Endothelial cell of umbilical vein (primary cell): Measurements from ENCODE around the gene SORCS2. TPM values are rescaled to one million over a fixed set of nuclear protein-coding genes. Genes with fewer than 3 reads are reported as not detected.

Experiments
- BruUV-seq: library from RNA; stranded (reverse); fragments of 400-500 nt; replicated peaks from 2 replicates; lab custom pipeline; 2021; lab: Mats Ljungman, UMichigan
- CTCF ChIA-PET: fragments of 300-600, 350-600 bp; sonication (Branson Sonifier 250); formaldehyde crosslinking; loops from one replicate; lab custom pipeline; 2021; ENCODE audit warnings: antibody characterized with exemption, inconsistent platforms; lab: Charles Lee
- POLR2A ChIA-PET: fragments of 300-600, 350-600 bp; sonication (Branson Sonifier 250); formaldehyde crosslinking; loops from one replicate; lab custom pipeline; 2021; ENCODE audit warnings: antibody characterized with exemption, inconsistent platforms; lab: Charles Lee
- DNase-seq: peaks from one replicate; pipeline ENCODE4 v3.0.0-alpha.2; 2011; ENCODE audit warnings: low read depth, low spot score
- FAIRE-seq: peaks from 2 replicates; lab custom pipeline; 2011; peaks lifted over from hg19 to GRCh38; lab: Jason Lieb, UNC
- H2AFZ ChIP-seq: 2 replicates; pipeline ENCODE4 v1.6.0; 2012; ENCODE audit warnings: low read depth, low read length, control low read depth, inconsistent platforms
- H3K27ac ChIP-seq: 2 replicates; pipeline ENCODE4 v1.5.1; 2011; ENCODE audit warnings: low read depth, mild to moderate bottlenecking, control low read depth, low read length, moderate library complexity; ENCODE audit not compliant: insufficient read depth
- H3K27me3 ChIP-seq, 2 experiments: 2 replicates each; pipeline versions ENCODE4 v1.6.0 to v1.6.1; 2011; ENCODE audit warnings: low read length in 2 of 2, mixed read lengths in 1 of 2; ENCODE audit not compliant: control insufficient read depth in 2 of 2, insufficient read depth in 2 of 2
- H3K36me3 ChIP-seq, 2 experiments: 2 replicates in 1 of 2; 3 replicates in 1 of 2; pipeline ENCODE4 v1.5.1; 2011; ENCODE audit warnings: low read length in 2 of 2, mild to moderate bottlenecking in 1 of 2, moderate library complexity in 1 of 2; ENCODE audit not compliant: control insufficient read depth in 2 of 2, insufficient read depth in 2 of 2; ENCODE audit errors: extremely low read depth in 1 of 2
- H3K4me1 ChIP-seq: 3 replicates; pipeline ENCODE4 v1.5.1; 2011; ENCODE audit warnings: mild to moderate bottlenecking, low read length; ENCODE audit not compliant: control insufficient read depth, insufficient read depth; ENCODE audit errors: extremely low read depth
- H3K4me2 ChIP-seq: 2 replicates; pipeline ENCODE4 v1.6.1; 2011; ENCODE audit warnings: low read length, control low read depth, mixed read lengths; ENCODE audit not compliant: insufficient read depth
- H3K4me3 ChIP-seq, 3 experiments: fragments of 200-600 bp in 1 of 3; sonication (generic), shearing (Covaris generic) in 1 of 3; replicated peaks in 1 of 3; 2 replicates each; pipeline ENCODE4 v1.5.1; 2011 to 2016; ENCODE audit warnings: control low read depth in 3 of 3, low read length in 3 of 3, mild to moderate bottlenecking in 2 of 3, inconsistent platforms in 1 of 3, low read depth in 1 of 3, moderate library complexity in 1 of 3; ENCODE audit not compliant: insufficient read depth in 1 of 3
- H3K79me2 ChIP-seq: 2 replicates; pipeline ENCODE4 v1.6.0; 2012; ENCODE audit warnings: low read length, inconsistent platforms; ENCODE audit not compliant: control insufficient read depth, insufficient read depth
- H3K9ac ChIP-seq: replicated peaks from 2 replicates; pipeline ENCODE3; 2011; ENCODE audit warnings: low read length, control low read depth; ENCODE audit not compliant: insufficient read depth; ENCODE audit errors: extremely low read depth
- H3K9me1 ChIP-seq: replicated peaks from 3 replicates; pipeline ENCODE4 v1.6.0; 2011; ENCODE audit warnings: mild to moderate bottlenecking, low read length; ENCODE audit not compliant: control insufficient read depth, insufficient read depth; ENCODE audit errors: extremely low read depth
- H3K9me3 ChIP-seq: replicated peaks from 2 replicates; pipeline ENCODE4 v1.5.1; 2012; ENCODE audit warnings: low read length, inconsistent platforms; ENCODE audit not compliant: control insufficient read depth, insufficient read depth
- H4K20me1 ChIP-seq: replicated peaks from 2 replicates; pipeline ENCODE3; 2011; ENCODE audit warnings: mild to moderate bottlenecking, low read length; ENCODE audit not compliant: control insufficient read depth, insufficient read depth; ENCODE audit errors: extremely low read depth
- EZH2 ChIP-seq: IDR thresholded peaks from 2 replicates; pipeline ENCODE4 v1.6.1; 2012; ENCODE audit warnings: borderline replicate concordance, low read depth, mild to moderate bottlenecking, moderate library complexity, low read length, inconsistent platforms; ENCODE audit not compliant: severe bottlenecking
- FOS ChIP-seq: IDR thresholded peaks from 2 replicates; pipeline ENCODE4 v1.6.1; 2011; ENCODE audit warnings: mild to moderate bottlenecking, low read length, moderate library complexity, borderline replicate concordance; ENCODE audit not compliant: insufficient read depth
- GATA2 ChIP-seq: IDR thresholded peaks from 2 replicates; pipeline ENCODE4 v1.7.0; 2011; ENCODE audit warnings: low read depth, mild to moderate bottlenecking, moderate library complexity, mixed read lengths, low read length; ENCODE audit not compliant: insufficient read length, insufficient read depth
- JUN ChIP-seq: IDR thresholded peaks from 2 replicates; pipeline ENCODE4 v1.6.1; 2011; ENCODE audit warnings: borderline replicate concordance, low read depth; ENCODE audit not compliant: insufficient read length, insufficient read depth
- MYC ChIP-seq: IDR thresholded peaks from one replicate; pipeline ENCODE4 v1.6.1; 2011; ENCODE audit warnings: mild to moderate bottlenecking, low read depth, low read length
- POLR2A ChIP-seq: IDR thresholded peaks from 2 replicates; pipeline ENCODE4 v1.6.1; 2012; ENCODE audit warnings: low read depth, mild to moderate bottlenecking, control low read depth, low read length
- POLR2AphosphoS5 ChIP-seq: IDR thresholded peaks from 2 replicates; pipeline ENCODE4 v1.6.1; 2012; ENCODE audit warnings: low read depth, mild to moderate bottlenecking, control low read depth, low read length, moderate library complexity; ENCODE audit not compliant: insufficient read depth
- dilution Hi-C: fragments of 300-500 bp; cut with MboI; formaldehyde crosslinking; loops from one replicate; pipeline ENCODE4 v1.15.0; 2019; ENCODE audit warnings: low sequenced_read_pairs; ENCODE audit not compliant: extremely low pct_ligation_motif_present
- intact Hi-C: fragments of 100-400 bp; cut with micrococcal nuclease; formaldehyde crosslinking; loops from one replicate; pipeline ENCODE4 v1.10.0; 2022
- polyA plus RNA-seq, 4 experiments: library from polyadenylated mRNA; depleted of rRNA in 3 of 4; stranded (reverse) in 3 of 4; unstranded in 1 of 4; fragments of >200 nt; gene quantifications; 2 replicates each; pipeline versions ENCODE4 v1.2.1 to v1.2.3, GENCODE V29; 2011 to 2012; ENCODE audit warnings: missing spikeins in 1 of 4
- total RNA-seq: library from RNA; stranded (reverse); gene quantifications from 2 replicates; pipeline ENCODE4 v1.2.3, GENCODE V29; 2021
- TF ChIP-seq, protein P1 (sequence below): IDR thresholded peaks from 2 replicates; pipeline ENCODE4 v1.6.1; 2011; ENCODE audit not compliant: insufficient read depth, insufficient read length
- TF ChIP-seq, protein P2 (sequence below), 2 donors: IDR thresholded peaks; 1 replicate in 1 of 2; 2 replicates in 1 of 2; pipeline ENCODE4 v1.5.1; 2011; ENCODE audit warnings: low read length in 2 of 2, mild to moderate bottlenecking in 2 of 2, moderate library complexity in 2 of 2, control low read depth in 1 of 2, inconsistent platforms in 1 of 2, low read depth in 1 of 2; ENCODE audit not compliant: insufficient read depth in 1 of 2; ENCODE audit errors: extremely low read depth in 1 of 2

SORCS2 gene
- total and polyA plus RNA-seq, 2 donors (not counting 3 experiments of a cell fraction or from before 2014, with no cell fraction given): not detected

DNA sequence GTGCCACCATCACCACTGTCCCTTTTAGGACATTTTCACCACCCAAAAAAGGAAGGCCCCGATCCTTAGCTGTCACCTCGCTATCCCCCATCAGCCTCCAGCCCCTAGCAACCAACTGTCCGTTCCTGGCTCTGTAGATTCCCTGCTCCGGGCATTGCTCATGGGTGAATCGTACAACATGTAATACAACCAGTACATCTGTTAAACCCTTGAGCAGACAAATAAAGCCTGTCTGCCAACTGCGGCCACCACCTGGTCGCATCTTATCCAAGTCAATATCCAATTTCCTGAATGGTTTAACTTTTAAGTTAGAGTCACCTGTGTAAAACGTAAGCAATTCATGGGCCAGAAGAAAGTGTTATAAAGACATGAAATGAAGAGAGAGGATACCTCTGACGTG lies 495.5 kb downstream of the SORCS2 start:
- Histone ChIP-seq H3K79me2 (no peaks in the 10 kb centered on the region), H3K4me1 (no peaks in the 10 kb centered on the region), H3K9me3 (no peaks in the 10 kb centered on the region), H3K4me3 (no peak overlapping the region), H3K4me2 (no peak overlapping the region), H3K9ac (no peak overlapping the region), H4K20me1 (no peaks in the 10 kb centered on the region), H3K27me3 (no peaks in the 10 kb centered on the region), H3K27ac (no peak overlapping the region), H3K36me3 (no peaks in the 10 kb centered on the region), H2AFZ (no peak overlapping the region), H3K9me1 (no peaks in the 10 kb centered on the region)
- DNase-seq (no peak), FAIRE-seq (no peak)
- POLR2A ChIA-PET: no interaction called here
- CTCF ChIA-PET: no interaction called here
- no TSS peak for BruUV-seq
- dilution Hi-C loops: no loop called here
- TF ChIP-seq GATA2 (no peak), EZH2 (no peak), POLR2A (no peak), MYC (no peak), FOS (no peak), POLR2AphosphoS5 (no peak), JUN (no peak)
- TF ChIP-seq, protein P1, sequence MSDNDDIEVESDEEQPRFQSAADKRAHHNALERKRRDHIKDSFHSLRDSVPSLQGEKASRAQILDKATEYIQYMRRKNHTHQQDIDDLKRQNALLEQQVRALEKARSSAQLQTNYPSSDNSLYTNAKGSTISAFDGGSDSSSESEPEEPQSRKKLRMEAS: no peak
- TF ChIP-seq, protein P2, sequence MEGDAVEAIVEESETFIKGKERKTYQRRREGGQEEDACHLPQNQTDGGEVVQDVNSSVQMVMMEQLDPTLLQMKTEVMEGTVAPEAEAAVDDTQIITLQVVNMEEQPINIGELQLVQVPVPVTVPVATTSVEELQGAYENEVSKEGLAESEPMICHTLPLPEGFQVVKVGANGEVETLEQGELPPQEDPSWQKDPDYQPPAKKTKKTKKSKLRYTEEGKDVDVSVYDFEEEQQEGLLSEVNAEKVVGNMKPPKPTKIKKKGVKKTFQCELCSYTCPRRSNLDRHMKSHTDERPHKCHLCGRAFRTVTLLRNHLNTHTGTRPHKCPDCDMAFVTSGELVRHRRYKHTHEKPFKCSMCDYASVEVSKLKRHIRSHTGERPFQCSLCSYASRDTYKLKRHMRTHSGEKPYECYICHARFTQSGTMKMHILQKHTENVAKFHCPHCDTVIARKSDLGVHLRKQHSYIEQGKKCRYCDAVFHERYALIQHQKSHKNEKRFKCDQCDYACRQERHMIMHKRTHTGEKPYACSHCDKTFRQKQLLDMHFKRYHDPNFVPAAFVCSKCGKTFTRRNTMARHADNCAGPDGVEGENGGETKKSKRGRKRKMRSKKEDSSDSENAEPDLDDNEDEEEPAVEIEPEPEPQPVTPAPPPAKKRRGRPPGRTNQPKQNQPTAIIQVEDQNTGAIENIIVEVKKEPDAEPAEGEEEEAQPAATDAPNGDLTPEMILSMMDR (IDR thresholded peaks at IDR 0.05; ENCODE audit: extremely low read depth in 1 of 2, insufficient read depth in 1 of 2, low read depth in 1 of 2, low read length in 2 of 2): no peak
- intact Hi-C loops: no loop called here
